Measurements from ENCODE around the gene ANXA2.

- TF ChIP-seq POLR2A (IDR thresholded peaks at IDR 0.05; ENCODE audit: low read length): no peak
- TF ChIP-seq GATA1 (IDR thresholded peaks at IDR 0.05; ENCODE audit: low read depth, low read length): no peak
These were observed 11.2 kb downstream of the ANXA2 start for GRCh38 chr15:60386615-60387014.
